HG02943 (cell line): ENCODE results near the gene STK39.

Experiments used
- ATAC-seq: cut with Tn5 transposase; IDR thresholded peaks from one replicate; pipeline ENCODE4 v1.9.1; 2021; ENCODE audit warnings: mild to moderate bottlenecking, low read depth, moderate library complexity; ENCODE audit not compliant: unreplicated experiment

The STK39 gene

DNA sequence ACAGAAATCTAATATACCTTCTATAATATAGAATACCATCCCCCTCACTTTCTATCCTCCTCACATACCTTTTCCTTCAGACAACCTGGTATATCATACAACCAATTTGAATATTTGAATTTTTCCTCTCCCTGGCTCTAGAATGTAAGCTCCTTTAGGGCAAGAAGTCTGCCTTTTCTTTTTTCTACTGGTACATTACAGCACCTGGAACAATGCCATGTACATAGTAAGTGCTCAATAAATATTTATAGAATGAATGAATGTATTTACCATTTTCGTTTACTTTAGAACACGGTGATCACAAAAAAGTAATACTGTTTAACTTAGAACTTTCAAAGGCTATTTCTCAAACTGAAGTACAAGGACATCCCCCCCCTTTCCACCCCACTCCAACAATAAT, 187.6 kb downstream of the STK39 start:
- no peak for ATAC-seq

DNA sequence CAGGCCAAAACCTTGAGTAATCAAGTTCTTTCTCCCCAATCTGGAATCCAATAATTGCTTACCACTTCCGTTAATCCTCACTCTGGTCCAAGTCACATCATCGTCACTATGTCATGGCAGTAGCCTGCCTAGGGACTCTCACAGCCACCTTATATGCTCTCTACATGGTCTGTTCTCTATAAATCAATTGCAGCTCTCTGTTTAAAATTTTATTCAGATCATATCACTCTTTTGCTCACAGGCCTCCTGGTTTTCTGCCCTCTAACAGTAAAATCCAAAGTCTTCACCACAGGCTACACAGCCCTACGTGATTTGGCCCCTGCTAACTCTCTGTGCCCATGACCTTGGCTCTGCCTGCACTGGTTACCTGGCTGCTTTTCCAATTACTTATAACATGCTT, 188.7 kb downstream of the STK39 start:
- no peak for ATAC-seq

DNA sequence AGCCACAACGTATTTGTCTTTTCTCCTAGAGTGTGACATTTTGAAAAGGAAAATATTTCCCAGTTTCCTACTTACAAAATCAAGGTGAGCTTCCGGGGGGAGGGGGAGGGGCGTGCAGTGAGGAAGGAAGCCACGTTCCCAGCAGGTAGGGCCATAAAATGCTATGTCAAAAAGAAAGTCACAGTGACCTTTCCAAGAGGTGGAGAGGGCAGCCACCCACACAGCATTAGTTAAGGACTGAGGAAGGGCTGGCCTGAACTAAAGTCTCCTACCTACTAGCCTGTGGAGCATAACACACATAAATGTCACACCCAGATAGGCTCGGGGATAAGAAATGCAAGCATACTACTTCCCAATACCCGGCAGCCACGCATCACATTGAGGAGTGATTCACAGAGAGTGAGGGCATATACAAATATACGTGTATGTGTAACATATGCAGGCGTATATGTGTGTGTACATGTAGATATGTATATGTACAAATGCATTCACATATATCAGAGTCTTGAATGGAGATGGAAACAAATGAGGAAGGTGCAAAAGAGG, 191.1 kb downstream of the STK39 start:
- ATAC-seq: no peak

DNA sequence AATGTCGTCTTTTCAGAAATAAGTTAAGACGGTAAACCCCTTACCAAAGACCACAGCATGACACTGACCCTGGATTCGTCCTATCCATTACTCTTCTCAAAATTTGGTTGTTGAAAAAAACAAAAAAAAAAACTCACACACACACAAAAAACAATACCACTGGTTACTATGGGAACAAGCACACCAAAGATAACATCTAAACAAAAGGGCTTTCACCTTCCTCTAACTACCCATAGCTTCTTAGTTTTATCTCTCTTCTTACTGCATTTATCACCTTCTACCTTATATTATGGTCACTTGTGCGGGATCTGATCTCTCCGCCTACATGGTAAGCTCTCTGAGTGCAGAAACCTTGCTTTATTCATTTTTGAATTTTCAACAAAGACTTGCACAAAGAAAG, 192.7 kb downstream of the STK39 start:
- ATAC-seq: no peak

DNA sequence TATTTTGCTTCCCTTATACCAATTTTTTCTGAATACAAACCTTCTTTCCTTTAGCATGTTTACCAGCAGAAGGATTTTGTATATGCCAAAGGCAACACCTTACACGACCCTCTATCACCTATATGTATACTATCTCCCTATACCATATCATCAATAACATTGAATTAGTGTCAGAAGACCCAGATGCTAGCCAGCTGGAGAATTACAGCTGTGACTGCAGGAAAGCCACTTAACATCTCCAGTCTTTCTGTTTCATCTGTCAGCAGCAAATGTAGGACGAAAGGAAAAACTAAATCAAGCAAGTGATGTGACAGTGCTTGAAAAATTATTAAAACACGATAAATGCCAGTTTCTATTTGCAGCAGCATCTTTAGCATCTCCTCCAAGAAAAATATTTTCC, 193.7 kb downstream of the STK39 start:
- ATAC-seq: no peak

DNA sequence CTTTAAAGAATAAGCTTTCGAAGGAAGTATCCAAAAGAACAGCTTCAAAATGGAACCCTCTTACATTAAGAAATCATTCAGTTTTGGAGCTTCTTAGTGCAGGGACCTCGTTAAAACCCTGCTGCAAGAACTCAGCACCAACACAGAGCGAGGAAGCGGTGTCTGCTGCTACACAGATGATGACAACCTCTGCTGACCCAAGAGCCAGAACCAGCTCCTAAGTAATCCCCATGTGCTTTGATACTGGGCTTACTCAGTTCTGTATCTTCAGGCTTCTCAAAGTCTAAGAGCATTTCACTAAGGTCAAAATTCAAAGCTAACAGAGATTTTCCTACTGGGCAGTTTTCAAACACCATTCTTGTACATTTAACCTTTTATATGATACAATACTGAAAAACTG, 194.6 kb downstream of the STK39 start:
- ATAC-seq: no peak

DNA sequence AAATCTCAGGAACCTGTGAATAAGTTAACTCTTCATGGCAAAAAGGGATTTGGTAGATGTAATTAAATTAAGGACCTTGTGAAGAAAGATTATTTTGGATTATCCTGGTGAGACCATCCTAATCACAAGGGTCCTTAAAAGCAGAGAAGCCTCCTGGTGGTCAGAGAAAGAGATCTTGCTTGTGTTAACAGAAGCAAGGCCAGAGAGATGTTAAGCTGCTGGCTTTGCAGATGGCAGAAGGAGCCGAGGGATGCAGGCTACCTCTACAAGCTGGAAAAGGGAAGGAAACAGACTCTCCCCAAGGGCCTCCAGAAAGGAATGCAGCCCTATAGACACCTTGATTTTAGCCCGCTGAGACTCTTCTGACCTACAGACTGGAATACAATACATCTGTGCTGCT, 197.0 kb downstream of the STK39 start:
- ATAC-seq: no peak

DNA sequence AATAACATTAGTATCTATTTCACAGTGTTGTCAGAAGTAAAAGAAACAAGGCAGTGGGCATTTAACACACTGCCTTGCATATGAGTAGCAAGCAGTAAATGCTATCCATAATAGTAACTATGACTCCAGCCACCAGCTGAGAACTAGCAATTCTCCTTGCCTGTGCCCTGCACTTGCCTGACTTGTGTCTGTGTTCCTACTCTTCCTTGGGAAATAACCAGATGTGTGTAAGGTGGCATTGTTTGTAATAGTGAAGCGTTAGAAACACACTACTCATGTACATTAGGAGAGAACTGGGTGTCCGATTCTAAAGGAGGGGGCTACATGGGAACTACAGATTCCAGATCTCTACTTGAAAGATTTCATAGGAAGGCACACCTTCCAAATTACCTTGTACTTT, 197.8 kb downstream of the STK39 start:
- ATAC-seq: no peak

DNA sequence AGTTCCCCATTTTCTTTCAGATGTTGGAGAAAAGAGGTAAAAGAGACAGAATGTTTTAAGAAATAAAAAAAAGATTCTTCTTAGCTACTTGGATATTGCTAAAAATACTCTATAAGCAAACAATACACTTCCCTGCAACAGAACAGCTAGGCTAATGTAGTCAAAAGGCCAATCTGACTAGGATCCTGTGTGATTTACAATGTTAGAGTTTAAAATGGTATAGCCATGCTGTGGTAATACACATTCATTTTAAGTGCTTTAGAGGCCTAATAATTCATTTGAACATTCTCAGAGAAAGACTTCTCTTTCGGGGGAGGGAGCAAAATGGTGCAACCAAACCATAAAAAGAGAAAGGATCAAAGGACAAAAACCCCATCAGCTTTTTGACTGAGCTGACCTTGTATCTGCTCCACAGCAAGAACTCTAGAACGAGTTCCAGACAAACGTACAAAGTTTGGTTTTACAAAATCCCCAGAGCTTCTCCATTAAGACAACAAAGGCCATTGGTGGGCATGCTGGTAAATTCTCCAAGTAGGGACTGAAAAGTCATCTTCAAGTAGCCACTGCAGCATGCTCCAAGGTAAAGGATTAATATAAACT, 200.2 kb downstream of the STK39 start:
- ATAC-seq: no peak

DNA sequence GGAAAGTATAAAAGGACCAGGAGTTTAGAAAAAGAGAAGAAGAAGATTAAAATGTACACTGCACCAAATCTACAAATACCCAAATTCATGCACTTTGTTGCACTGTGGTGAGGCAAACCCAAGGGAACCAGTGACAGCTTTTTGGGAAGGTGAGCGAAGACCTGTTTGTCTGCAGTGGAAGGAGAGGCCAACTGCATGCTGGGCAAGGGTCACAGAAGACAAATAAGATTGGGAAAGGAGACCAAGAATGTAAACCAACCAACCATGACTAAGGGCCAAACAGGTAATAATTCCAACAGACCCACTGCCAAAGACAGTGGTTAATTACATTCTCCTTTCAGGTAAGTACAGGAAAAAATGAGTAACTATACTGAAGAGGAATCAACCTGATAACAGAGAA, 202.8 kb downstream of the STK39 start:
- no peak for ATAC-seq

DNA sequence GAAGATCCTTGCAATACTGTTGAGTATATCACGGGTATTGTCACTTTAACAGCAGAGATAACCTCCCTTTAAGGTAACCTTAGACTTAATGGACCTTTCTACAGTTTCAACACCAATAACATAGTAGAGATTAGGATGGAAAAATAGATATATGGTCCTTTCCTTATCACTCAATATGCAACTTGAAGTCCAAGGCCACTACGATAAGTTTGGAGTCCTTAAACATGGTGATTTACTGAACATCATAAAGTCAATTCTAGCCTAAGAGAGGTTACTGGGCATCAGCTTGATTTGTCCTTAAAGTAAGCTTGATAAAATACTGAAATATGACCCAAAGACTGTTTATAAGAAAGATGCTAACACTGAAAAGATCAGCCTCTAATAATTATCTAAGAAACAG, 203.2 kb downstream of the STK39 start:
- no peak for ATAC-seq

DNA sequence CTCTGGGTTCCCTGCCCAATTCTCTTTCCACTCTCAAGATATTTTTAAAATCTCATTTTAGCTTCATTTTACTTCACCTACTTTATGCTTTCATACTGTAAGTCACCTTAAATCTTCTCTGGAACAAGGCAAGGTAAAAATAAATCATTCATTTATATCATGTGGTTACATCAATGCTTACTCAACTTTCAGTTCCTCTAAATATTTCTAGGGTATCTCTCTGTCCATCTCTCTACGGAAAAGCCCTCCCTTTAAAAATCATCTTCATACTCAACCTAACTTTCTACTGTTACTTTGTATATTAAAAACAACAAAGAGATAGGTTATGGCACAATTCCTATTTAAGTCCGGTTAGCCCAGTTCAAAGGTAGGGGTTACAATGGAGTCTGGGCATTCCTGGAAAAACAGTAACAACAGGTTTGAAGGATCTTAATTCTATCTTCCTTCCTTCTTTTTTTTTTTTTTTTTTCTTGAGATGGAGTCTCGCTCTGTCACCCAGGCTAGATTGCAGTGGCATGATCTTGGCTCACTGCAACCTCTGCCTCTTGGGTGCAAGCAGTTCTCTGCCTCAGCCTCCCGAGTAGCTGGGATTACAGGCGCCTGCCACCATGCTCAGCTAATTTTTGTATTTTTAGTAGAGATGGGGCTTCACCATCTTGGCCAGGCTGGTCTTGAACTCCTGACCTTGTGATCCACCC, 205.1 kb downstream of the STK39 start:
- ATAC-seq: peak; percentile 92

DNA sequence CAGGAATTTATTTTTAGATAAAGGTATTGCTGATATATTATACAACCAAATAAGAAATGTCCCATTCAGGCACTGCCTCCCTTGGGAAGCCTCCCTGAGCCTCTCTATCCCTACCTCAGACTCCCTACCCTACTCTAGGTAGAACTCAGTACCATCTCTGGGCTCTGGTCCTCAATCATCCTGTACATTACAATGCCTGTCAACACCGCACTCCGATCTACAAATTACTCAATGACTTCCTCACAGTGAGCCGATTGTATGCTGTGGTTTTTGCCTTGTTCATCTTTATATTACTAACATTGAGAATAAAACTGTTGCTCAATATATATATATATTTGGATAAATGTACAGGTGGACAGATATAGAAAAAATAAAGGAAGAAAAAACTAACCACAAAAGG, 207.5 kb downstream of the STK39 start:
- peak; percentile 37 for ATAC-seq

DNA sequence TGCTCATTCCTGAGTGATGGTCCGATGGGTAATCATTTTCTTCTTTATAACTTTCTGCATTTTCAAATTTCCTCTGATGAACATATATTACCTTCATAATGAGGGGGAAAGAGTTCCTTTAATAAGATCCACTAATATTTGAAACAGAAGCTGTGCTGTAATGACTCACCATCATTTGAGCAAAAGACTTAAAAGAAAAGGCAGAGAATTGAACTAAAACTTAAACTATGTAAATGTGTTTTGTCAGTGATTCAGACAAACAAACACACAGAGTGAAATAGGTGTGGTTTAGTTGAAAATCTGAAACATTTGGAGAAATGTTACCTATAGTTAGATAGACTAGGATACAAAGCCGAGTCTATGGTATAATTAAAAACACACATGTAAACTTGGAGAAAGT, 209.6 kb downstream of the STK39 start:
- ATAC-seq: no peak

DNA sequence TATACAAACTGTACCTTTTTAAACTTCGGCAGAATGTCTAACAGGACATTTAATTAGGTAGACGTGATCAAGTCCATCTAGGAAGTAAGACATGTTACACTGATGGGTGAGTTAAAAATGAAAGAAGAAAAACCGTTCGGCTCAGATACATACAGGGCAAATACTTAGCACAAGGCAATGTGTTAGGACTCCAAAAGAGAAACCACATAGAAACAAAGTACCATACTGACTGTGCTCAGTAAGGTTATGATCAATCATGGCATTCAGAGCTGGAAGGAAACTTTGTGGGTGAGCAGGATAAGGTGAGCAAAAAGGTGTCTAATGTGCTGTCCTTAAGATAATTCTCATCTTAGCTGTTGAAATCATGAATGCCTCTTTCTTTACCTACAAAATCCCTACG, 211.9 kb downstream of the STK39 start:
- no peak for ATAC-seq

DNA sequence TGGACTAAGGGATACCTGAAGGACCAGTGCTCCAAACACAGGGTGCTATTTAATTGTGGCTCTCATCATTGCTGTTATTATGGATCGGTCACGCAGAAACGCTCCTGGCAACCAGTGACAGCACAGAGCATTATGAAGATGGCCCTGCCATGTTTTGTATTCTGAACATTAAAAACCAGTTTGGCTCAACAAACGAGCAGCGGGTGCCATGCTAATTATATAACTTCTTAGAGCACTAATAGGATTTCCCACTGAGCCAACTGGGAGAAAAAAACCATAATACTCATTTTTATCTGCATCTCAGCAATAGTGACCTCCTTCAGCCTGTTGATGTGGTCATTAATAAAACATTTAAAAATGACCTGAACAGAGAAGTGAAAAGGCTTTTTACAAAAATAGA, 212.8 kb downstream of the STK39 start:
- no peak for ATAC-seq

DNA sequence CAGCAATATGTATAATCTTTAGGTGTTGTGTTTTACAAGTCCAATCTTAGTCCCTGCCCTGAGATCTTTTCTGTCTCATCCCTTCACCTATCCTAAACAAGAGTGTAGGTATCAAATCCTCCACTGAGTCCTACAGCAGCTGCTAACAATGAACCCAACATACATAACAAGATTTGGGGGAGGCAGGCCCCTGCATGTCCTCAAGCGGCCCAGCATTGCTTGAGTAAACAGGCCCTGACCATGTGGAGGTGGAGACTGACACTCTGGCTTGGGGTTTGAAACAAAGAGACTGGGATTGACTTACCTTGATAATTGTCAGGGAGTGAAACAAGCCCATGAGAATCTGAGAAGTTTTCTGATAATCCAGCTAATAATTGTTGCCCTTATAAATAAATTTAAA, 213.4 kb downstream of the STK39 start:
- no peak for ATAC-seq

DNA sequence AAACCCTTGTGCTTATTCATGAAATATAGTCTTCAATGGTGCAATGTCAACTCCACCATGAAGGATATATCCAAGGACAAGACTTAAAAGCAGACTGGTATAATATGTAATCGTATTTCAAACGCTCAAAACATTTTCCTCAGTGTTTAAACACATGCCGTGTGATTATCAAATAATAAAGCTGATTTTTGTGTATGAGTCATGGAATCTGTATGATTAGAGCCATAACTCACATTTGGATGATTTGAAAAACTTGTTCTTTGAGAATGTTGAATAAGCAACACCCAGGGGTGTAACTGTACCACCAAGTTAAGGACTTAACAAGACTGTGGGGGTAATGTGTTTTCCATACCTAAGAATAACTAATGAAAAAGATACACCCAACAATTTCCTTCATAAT, 215.3 kb downstream of the STK39 start:
- no peak for ATAC-seq

DNA sequence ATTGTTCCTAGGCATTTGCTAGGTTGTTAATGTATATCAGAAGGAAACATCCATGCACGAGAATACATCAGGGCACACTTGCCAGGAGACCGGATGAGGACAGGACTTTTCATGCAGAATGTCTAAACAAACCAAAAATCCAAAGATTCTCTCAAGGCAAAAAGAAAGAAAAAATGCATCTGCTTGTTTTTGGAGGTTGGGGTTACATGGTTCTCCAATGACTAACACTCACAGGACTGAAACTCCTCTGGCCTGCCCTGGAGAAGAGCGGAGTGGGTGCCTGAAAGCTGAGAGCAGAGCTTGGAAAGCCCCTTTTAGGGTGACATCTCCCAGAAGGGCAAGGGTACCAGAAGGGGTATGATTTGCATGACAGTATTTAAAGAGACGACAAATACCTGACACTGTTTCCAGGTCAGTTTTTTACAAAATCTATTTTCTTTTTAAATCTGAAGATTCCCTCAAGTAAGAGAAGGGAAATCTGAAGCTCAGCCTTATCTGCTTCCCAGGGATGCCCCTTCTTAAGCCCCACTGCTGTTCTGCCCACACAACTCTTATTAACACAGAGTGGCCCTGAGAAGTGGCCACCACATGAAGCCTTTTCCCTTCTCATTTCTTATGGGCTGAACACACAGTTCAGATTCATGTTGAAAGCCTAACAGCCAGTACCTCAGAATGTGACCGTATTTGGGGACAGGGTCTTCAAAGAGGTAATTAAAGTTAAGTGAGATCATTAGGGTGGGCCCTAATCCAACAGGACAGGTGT, 216.4 kb downstream of the STK39 start:
- ATAC-seq: peak; percentile 91

DNA sequence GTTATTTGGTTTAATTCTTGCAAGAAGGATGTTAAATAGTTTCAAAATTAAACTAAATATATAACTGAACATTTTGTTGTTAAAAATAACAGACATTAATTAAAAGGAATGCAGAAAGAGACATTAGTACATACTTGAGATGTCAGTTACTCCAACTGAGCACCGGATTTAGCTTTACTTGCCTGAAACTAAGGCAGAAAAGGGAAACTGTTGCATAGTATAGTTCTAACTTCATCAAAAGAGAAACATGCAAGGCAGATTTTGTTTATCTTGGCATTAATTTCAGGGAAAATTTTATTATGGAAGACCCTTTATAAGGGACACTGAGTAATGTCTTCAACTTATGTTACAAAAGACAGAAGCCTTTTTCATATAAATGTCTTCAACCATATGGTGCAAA, 218.3 kb downstream of the STK39 start:
- no peak for ATAC-seq

DNA sequence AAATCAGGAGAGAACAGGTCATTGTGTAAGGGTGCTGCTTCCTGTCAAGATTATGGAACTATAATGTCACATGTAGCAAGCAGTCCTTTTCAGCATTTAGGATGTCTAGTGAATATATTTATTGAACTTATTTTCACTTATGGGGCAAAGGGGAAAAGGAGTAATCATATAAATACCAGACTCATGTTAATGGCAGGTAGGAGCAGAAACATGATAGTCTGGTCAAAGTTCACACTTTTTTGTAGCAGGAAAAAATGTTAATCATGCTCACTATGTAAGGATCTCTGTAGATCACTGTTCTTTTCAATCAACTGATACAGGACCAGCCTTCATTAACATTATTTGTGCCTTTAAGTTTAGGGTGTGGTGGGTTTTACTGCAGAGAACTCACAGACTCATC, 219.0 kb downstream of the STK39 start:
- no peak for ATAC-seq
